Stimulated activated naive CD8-positive, alpha-beta T cell treated with anti-CD3 and anti-CD28 coated beads, Interleukin-15, amount 100 ng/mL, for 72 hours (primary cell): ENCODE measurements around the gene C11orf71.

ENCODE experiments used
- ATAC-seq: fragments of 150-1000 bp; cut with Tn5 transposase; 2 replicates; pipeline ENCODE4 v1.10.0; 2021; ENCODE audit warnings: mild to moderate bottlenecking, moderate library complexity
- DNase-seq, 2 donors: peaks; one replicate each; pipeline ENCODE4 v3.0.0; 2021 to 2022
- H3K27ac Mint-ChIP-seq, 2 donors: one replicate each; pipeline ENCODE4 v1.8.0; 2022; ENCODE audit warnings: mild to moderate bottlenecking in 2 of 2, mixed read lengths in 2 of 2, moderate library complexity in 2 of 2
- H3K27me3 Mint-ChIP-seq: one replicate; pipeline ENCODE4 v1.8.0; 2022; ENCODE audit warnings: mixed read lengths
- H3K4me1 Mint-ChIP-seq: one replicate; pipeline ENCODE4 v1.8.0; 2022; ENCODE audit warnings: mild to moderate bottlenecking, mixed read lengths
- H3K4me3 Mint-ChIP-seq, 2 donors: one replicate each; pipeline ENCODE4 v1.8.0; 2022; ENCODE audit warnings: mild to moderate bottlenecking in 2 of 2, mixed read lengths in 2 of 2, moderate library complexity in 1 of 2
- H3K9me3 Mint-ChIP-seq, 2 donors: one replicate each; pipeline ENCODE4 v1.8.0; 2022; ENCODE audit warnings: mixed read lengths in 2 of 2

The C11orf71 gene

DNA sequence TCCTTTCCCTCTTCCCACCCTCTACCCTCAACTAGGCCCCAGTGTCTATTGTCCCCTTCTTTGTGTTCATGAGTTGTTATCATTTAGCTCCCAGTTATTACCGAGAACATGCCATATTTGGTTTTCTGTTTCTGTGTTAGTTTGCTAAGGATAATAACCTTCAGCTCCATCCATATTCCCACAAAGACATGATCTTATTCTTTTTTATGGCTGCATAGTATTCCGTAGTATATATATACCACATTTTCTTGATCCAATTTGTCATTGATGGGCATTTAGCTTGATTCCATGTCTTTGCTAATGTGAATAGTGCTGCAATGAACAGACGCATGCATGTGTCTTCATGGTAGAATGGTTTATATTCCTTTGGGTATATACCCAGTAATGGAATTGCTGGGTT lies 17.8 kb downstream of the C11orf71 start:
- Mint-ChIP-seq H3K9me3 (peaks cover 5 to 6% of the 10 kb centered on the region in 2 donors), H3K27me3 (peaks cover 10% of the 10 kb centered on the region), H3K27ac (no peak overlapping the region), H3K4me1 (peaks cover 7% of the 10 kb centered on the region), H3K4me3 (no peak overlapping the region)
- DNase-seq (no peak), ATAC-seq (no peak)

DNA sequence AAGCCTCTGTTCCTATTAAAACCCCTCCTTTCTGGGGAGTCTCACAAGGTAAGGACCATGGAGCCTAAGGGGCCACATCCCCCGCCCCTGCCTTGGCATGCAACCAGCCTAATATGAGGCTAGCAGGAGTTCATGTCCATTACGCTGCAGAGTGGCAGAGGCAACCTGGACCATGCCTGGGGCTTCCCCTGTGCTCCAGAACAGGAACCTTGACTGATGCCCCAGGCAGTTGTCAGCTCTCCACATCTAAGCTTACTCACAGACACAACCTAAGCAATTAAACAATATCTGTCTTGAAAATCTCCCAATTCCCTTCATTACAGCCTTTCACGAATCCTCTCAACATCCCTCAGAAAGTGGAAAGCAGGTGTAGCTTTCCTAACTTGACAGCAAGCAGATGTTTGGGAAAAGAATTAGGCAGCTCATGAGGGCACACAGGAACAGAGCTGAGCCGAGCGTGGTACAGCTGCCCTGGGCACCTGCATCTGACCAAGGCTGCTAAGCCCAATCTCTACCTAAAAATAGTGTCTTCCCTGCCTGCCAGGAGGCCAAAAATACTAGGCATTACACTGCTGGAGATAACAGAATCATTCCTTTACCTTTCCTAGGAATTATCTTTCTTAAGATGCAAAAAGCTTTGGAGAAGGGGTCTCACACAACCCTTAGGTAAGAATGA lies 20.8 kb downstream of the C11orf71 start:
- ATAC-seq (no peak), DNase-seq (no peak)

DNA sequence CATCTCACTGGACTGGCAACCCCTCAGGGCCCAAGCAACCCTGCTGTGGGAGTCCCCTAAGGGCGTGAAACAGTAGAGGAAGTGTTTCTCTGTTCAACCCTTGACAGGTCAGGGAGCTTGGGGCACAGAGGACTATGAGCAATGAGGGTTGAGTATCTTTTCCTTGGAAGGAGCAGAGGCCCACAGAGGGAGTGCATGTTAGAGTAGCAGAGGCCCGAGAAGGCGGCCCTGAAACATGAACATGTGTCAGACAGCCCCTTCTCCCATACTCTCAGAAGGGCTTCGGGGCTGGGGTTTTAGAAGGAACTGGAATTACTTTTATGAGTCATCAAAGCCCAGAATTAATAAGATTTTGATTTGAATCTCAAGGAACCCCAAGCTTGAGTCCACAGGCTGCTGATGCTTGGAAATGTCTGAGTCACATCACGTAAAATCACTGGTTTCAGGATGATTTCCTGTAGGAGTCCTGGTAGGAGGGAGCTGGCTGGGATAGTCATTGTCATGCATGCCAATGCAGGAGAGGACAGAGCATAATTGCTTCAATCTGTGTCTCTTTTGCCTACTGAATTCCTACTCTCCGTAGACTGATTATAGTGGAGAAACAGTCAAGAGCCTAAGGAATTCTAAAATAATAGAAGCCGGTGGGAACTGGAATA lies 22.6 kb downstream of the C11orf71 start:
- no peak for DNase-seq
- H3K27me3 Mint-ChIP-seq = peaks cover 23% of the 10 kb centered on the region
- no peak overlapping the region for H3K4me3 Mint-ChIP-seq
- no peak overlapping the region for H3K27ac Mint-ChIP-seq
- peaks cover 7% of the 10 kb centered on the region for H3K4me1 Mint-ChIP-seq
- no peak for ATAC-seq
- H3K9me3 Mint-ChIP-seq = no peaks in the 10 kb centered on the region

More for the DNA sequence above, 20.8 kb downstream of the C11orf71 start:
- H3K27ac Mint-ChIP-seq = no peak overlapping the region
- peaks cover 5 to 6% of the 10 kb centered on the region in 2 donors for H3K9me3 Mint-ChIP-seq
- peaks cover 23% of the 10 kb centered on the region for H3K27me3 Mint-ChIP-seq
- H3K4me3 Mint-ChIP-seq = no peak overlapping the region
- peaks cover 7% of the 10 kb centered on the region for H3K4me1 Mint-ChIP-seq

DNA sequence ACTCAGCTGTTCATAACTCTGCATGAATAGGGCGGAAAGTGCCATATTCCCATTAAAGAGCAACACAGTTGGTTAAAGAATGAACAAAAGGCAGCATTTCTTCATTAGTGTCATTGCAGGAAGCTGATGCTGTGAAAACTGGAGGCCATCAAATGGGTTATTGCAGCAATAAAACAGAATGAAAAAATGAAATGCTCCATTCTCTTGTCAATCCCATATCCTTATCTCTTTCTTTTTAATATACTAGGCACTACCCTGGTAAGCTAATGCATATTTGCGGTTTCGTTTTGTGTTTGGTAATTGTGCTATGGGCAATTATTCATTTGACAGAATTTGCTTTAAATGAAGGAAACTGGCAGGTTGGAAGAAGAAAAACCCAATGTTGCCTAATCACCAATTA lies 25.3 kb downstream of the C11orf71 start:
- DNase-seq (no peak), ATAC-seq (no peak)
- H3K27me3 Mint-ChIP-seq = peaks cover 23% of the 10 kb centered on the region
- H3K4me1 Mint-ChIP-seq = no peaks in the 10 kb centered on the region
- no peak overlapping the region for H3K27ac Mint-ChIP-seq
- no peak overlapping the region for H3K4me3 Mint-ChIP-seq
- no peaks in the 10 kb centered on the region for H3K9me3 Mint-ChIP-seq

DNA sequence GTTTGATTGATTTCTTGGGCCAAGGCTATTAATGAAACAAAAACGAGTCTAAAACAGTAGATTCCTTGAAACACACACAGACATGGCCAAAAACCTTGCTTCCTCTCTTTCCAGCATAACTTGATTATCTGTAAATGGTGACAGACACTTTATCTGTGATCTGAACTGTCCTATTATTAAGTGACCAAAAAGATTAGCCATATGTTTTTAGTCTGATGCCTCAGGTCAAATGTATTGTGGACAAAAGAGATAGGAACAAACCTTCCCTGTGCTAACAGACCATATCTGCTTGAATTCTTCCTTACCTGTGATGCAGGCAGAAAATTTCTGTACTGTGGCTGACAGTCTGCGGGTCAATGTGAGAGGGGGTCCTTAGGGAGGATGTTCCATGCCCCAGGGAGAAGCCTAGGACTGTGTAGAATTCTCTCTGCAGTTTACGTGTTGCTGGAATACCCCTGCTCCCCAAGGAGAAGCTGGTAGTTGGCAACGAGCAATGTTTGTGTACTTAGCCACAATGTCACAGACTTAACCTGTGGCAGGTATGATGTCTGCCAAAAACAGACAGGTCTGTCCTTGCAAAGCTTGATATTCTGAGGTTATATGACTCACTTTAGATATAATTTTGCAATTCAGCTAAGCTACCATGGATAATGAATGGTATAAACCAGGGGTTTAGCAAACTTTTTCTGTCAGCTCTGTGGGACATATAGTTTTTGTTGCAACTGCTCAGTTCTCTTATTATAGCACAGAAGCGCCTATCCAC lies 31.2 kb downstream of the C11orf71 start:
- Mint-ChIP-seq H3K4me1 (no peaks in the 10 kb centered on the region), H3K9me3 (no peaks in the 10 kb centered on the region), H3K27me3 (peaks cover 19% of the 10 kb centered on the region), H3K4me3 (no peak overlapping the region), H3K27ac (no peak overlapping the region)
- DNase-seq (no peak), ATAC-seq (no peak)

DNA sequence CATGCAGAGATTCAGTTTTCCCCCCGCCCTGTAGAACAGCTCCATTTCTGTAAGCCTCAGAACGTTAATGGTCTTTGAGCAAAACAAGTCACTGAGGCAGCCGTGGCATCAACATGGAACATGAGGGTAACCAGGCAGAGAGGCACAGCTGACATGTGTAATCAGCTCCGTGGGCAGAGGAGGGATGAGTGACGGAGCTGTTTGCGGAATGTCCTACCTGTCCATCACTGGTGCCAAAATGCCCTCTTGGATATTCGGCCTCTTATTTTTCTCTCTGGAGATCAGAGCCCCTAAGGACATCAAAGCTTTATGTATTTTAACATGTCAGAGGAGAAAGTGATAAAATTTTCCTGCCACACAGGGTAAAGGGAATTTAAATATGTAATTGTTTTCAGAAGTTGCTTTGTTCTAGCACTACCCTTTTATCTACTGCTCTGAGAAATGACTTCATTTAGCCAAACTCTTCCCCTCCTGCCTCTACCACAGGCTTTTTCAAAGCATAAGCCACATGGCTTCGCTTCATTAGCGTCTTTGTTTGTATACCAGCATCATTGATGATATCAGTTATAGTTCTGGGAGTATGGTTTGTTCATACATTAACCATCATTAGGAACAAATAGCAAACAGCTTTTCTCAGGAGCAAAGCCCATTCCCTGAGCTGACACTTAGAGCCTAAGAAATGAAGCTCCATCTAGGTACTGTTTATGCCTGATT lies 32.9 kb downstream of the C11orf71 start:
- no peaks in the 10 kb centered on the region for H3K9me3 Mint-ChIP-seq
- no peaks in the 10 kb centered on the region for H3K4me1 Mint-ChIP-seq
- H3K27ac Mint-ChIP-seq = no peak overlapping the region
- ATAC-seq = no peak
- DNase-seq = no peak
- peaks cover 19% of the 10 kb centered on the region for H3K27me3 Mint-ChIP-seq
- no peak overlapping the region for H3K4me3 Mint-ChIP-seq

DNA sequence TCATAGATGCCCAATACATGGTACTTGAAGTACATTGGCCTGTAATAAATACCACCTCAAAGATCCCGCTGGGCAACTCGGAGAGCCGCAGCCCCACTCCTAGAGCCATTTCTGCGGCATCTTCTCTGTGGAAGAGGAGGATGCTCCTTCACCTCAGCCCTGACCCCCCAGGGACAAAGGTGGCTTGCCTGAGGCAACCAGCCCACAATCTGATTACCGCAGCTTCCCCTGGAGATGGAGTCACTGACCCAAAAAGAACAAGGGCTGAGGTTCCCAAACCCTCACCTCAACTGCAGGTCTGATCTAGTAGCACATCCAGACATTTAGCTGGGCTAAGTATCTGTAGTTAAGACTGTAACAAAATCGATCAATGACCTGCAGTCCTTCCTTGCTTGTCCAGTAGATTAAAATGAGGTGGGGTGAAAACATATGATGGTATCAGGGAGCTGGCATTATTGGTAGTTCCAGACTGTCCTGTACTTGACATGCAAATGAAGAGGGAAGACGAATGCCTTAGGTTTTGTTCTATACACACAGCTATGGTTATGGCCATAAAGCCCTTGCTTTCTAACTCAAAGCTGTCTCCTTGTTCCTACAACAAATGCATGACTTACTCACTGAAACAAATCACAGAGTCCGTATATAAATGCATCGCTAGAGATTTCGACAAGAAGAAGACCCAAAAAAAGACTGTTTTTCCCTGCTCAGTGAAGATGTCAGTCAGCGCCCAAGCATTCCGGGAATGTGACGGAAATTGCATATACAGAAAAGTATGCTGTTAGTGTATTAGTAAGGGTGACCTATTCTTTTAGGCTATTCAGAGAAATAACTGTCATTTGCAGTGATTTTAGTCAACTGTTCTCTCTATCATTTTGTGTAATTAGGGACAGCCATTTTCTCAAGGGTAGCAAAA lies 33.7 kb downstream of the C11orf71 start:
- H3K27me3 Mint-ChIP-seq = peaks cover 19% of the 10 kb centered on the region
- H3K27ac Mint-ChIP-seq = no peak overlapping the region
- no peaks in the 10 kb centered on the region for H3K4me1 Mint-ChIP-seq
- no peak overlapping the region for H3K4me3 Mint-ChIP-seq
- ATAC-seq (no peak), DNase-seq (no peak)
- H3K9me3 Mint-ChIP-seq = no peaks in the 10 kb centered on the region

DNA sequence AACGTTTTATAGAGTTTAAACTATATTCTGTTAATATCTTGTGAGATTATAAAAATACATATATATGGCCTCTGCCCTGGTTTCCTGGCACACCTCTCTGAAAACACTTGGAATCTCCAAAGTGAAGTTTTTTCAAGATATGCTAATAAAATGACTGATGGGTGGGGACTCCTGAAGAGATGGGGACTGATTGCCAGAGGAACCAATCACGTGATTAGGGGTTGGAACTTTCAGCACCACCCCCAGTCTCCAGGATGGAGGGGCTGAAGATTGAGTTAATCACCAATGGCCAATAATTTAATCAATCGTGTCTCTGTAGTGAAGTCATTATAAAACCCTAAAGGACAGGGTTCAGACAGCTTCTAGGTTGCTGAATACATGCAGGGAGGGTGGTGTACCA lies 37.4 kb downstream of the C11orf71 start:
- Mint-ChIP-seq H3K4me1 (no peaks in the 10 kb centered on the region), H3K27me3 (peaks cover 25% of the 10 kb centered on the region), H3K9me3 (no peaks in the 10 kb centered on the region), H3K27ac (no peak overlapping the region), H3K4me3 (no peak overlapping the region)
- no peak for ATAC-seq
- no peak for DNase-seq

DNA sequence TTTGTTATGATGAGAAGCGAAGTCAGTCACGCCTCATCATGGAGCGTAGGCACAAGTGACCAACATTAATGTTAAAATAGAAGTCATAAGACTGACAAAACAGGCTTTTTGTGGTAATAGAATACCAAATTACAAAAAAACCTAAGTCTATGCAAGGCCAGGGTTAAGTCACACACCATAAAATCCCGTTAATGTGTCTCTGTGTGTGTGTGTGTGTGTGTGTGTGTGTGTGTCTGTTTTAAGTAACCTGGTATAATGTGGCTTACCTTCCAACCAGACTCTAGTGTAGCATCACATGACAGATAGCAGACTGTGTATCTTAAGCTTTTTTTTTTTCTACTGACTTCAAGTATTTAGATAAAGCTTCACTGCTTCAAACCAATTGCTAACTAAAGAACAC lies 38.0 kb downstream of the C11orf71 start:
- no peaks in the 10 kb centered on the region for H3K4me1 Mint-ChIP-seq
- no peak overlapping the region for H3K4me3 Mint-ChIP-seq
- no peak overlapping the region for H3K27ac Mint-ChIP-seq
- DNase-seq (no peak), ATAC-seq (no peak)
- H3K9me3 Mint-ChIP-seq = no peaks in the 10 kb centered on the region
- H3K27me3 Mint-ChIP-seq = peaks cover 29% of the 10 kb centered on the region

DNA sequence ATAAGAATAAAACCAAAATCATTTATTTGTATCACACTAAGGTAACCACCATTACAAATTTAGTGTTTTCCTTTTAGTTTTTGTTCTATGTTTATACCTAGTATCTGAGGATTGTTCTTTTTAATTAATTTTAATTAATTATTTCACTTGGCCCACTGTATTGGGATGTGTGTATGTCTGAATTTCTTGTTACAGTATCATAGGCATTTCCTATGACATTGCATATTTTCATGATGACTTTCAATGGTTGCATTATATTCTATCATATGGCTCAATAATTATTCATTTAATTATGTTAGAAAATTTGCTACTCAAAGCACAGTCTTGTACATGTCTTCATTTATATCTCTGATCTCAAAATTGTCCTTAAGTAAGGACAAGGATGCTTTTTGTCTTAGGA lies 41.0 kb downstream of the C11orf71 start:
- no peaks in the 10 kb centered on the region for H3K4me1 Mint-ChIP-seq
- H3K9me3 Mint-ChIP-seq = no peaks in the 10 kb centered on the region
- H3K4me3 Mint-ChIP-seq = no peak overlapping the region
- ATAC-seq (no peak), DNase-seq (no peak)
- H3K27ac Mint-ChIP-seq = no peak overlapping the region
- H3K27me3 Mint-ChIP-seq = peaks cover 23% of the 10 kb centered on the region

DNA sequence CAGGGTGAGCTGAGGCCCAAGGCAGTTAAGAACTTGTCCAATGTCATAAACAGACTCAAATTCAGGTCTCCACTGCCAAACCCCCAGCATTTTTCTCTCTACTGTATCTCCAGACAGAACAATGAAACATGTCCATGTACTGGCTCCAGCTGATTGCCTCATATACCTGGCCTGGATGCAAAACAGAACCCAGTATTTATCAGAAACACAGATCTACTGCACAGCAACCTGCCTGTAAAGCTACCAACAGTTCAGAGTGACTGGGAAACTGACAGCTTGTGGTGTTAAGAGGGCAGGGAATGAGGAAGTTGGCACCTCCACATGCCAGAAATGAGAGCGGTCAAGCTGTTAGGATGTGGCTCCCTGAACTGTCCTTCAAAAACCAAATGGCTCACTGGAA lies 41.6 kb downstream of the C11orf71 start:
- peaks cover 23% of the 10 kb centered on the region for H3K27me3 Mint-ChIP-seq
- DNase-seq (no peak), ATAC-seq (no peak)
- no peaks in the 10 kb centered on the region for H3K9me3 Mint-ChIP-seq
- no peak overlapping the region for H3K27ac Mint-ChIP-seq
- H3K4me3 Mint-ChIP-seq = no peak overlapping the region
- no peaks in the 10 kb centered on the region for H3K4me1 Mint-ChIP-seq

DNA sequence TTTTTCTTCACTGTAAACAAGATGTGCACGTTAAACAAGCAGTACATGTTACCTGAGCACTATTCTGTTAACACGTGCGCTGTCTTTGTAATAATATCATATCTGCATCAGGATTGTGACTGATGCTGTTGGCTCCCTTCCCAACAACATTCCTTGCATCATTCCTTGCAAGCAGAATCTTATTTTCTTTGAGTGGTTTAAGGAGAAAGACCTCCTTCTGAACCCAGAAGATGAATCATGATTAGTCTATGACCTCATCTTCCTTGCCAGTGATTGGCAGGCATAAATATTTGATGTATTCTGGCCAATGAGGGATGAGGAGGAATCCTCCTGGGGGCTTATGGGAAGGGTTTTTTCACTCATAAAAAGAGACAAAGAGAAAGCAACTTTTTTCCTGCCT lies 46.2 kb downstream of the C11orf71 start:
- Mint-ChIP-seq H3K9me3 (no peaks in the 10 kb centered on the region), H3K4me1 (no peaks in the 10 kb centered on the region), H3K27me3 (peaks cover 23% of the 10 kb centered on the region), H3K4me3 (no peak overlapping the region), H3K27ac (no peak overlapping the region)
- ATAC-seq (no peak), DNase-seq (no peak)

DNA sequence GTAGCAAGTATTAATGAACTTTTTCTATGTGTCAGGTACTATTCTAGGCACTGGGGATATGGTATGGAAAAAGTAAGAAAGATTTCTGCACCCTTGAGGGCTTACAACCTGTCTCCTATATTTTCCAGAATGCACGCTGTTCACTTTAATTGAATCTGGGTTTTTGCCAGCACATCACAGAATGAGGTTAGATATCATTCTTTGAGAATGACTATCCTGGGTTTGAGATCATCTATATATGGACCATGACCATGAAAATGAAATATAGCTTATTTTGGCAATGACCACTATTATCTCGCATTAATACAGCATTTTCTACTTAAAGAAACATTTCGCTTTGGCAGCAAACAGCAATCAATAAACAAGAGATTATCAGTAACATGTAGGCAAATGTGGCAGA lies 46.9 kb downstream of the C11orf71 start:
- H3K4me1 Mint-ChIP-seq = no peaks in the 10 kb centered on the region
- no peak overlapping the region for H3K4me3 Mint-ChIP-seq
- no peak overlapping the region for H3K27ac Mint-ChIP-seq
- ATAC-seq (no peak), DNase-seq (no peak)
- H3K9me3 Mint-ChIP-seq = no peaks in the 10 kb centered on the region
- H3K27me3 Mint-ChIP-seq = peaks cover 19% of the 10 kb centered on the region

DNA sequence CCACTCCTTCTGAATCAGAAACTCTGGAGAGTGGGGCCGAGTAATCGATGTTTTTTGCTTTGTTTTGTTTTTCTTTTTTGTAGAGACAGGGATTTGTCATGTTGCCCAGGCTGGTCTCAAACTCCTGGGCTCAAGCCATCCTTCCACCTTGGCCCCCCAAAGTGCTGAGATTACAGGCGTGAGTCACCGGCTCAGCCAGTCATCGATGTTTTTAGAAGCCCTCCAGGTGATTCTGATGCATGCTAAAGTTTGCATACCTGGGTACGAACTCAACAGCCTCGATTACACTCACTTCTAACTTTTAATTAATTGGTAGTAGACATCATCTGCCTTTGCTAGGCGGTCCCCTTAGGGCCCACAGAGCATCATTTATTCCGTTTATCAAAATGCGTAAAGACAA lies 50.3 kb downstream of the C11orf71 start:
- Mint-ChIP-seq H3K27ac (no peak overlapping the region), H3K27me3 (peaks cover 2% of the 10 kb centered on the region), H3K4me1 (no peaks in the 10 kb centered on the region), H3K4me3 (no peak overlapping the region), H3K9me3 (no peaks in the 10 kb centered on the region)
- DNase-seq = no peak
- no peak for ATAC-seq
